Heart left ventricle (tissue), 13 donors: ENCODE data around the gene DBH.

Source experiments
- CTCF ChIP-seq, 12 donors: fragments of 200-600 bp; sonication (generic) in 4 of 12; IDR thresholded peaks; one replicate each; pipeline versions ENCODE4 v1.5.0 to v1.8.0; 2018 to 2022; ENCODE audit warnings: antibody characterized with exemption in 12 of 12, mild to moderate bottlenecking in 5 of 12
- POLR2A ChIP-seq, 2 donors: fragments of 450-650 bp; IDR thresholded peaks; one replicate each; pipeline ENCODE4 v1.6.1; 2017; ENCODE audit warnings: antibody characterized with exemption in 2 of 2, mild to moderate bottlenecking in 2 of 2, moderate library complexity in 2 of 2
- donor health status: ischemic (EF 13 %, LVEDD 7.1; RV severe dilation, severe dysfunction).
- donor health status: DM: no; HTN: yes; CAD: no.
- donor health status: DM: no; HTN: no; CAD: no.
- donor health status: ischemic (EF 25% LVEDD 6.9; RV normal size, moderate dysfunction).
- donor health status: ischemic (EF 25% LVEDD 5.7; RV mildly dilated, moderate dysfunction).
- donor health status: ischemic (EF 35%, LVEDD 5.7; RV mildly dilated, moderate dysfunction).
- donor health status: nonischemic (EF 11% LVEDD 7.7; RV severe dilation, severe dysfunction).
- donor health status: DM: yes; HTN: yes; CAD: no.
- donor health status: PGD.
- donor health status: ischemic (EF 29% LVEDD 5.4; RV normal size, mild dysfunction).
- donor health status: nonischemic (EF 23%, LVEDD 6.1; RV moderate dilation, normal function).

DNA sequence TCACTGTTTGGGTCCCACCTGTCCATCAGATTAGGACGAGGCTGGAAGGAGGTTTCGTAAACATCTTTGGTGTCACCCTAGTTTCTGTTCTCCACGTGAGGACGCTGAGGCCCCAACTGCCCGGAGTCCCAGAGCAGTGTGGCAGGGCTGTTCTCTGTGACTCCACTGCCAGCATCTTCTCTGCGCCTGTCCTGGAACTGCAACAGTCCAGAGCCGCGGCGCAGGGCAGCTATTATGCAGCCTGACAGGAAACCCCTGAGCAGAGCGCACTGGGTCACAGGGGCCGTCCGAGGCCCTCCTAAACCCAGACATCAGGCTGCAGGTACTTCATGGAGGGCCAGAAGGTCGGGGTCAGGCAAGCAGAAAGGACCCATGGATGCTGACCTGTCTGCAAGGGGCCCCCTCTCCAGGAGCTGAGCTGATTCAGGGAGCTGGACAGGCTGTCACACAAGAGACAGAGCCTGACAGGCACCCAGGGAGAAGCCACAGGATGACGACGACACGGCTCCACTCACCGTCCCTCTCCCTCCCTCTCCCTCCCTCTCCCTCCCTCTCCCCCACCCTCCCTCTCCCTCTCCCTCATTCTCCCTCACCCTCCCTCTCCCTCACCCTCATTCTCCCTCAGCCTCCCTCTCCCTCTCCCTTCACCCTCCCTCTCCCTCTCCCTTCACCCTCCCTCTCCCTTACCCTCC is 31.7 kb downstream of the DBH start:
- TF ChIP-seq CTCF (IDR thresholded peaks at IDR 0.05): no peak
- TF ChIP-seq POLR2A (IDR thresholded peaks at IDR 0.05): no peak
